ENCODE measurements around the gene LARGE2. TPM values are rescaled to one million over a fixed set of nuclear protein-coding genes. Genes with fewer than 3 reads are reported as not detected.

LARGE2 gene
- total and polyA plus RNA-seq, 7 donors = 0.13 TPM; not detected in 6

DNA sequence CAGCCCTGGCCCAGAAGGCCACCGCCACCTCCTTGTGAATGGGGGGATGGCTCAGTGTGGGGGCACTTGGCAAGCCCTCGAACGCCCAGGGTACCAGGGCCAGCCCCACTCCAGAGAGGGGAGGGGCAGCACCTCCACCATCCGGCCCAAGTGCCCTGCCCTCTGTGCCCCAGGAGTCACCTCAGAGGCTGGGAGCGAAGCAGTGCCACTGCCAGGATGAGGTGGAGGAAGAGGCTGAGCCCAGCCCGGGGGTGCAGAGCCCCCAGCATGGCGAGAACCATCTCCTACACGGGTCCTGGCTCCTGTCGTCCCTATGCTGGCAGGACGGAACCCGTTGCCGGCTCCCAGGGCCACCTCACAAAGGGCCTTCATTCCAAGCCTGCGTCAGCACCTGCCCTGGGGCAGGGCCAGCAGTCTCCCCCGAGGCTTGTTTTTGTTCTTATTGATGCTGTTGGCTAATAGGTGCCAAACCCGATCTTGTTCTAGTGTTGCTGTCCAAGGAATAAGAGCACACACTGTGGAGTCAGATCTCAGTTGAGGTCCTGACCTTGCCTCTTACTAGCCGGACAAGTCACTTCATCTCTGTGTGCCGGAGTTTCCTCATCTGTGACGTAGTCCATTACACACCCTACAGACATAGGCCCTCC lies 15.4 kb upstream of the LARGE2 start, which contains the start of gene FREY1:
TSS of gene FREY1 (minus strand) at position 307 of the 647 bp plus-strand sequence. CDS start at position 281, 26 bp downstream.
- Histone ChIP-seq H3K9me3 (no peaks in the 10 kb centered on the region), H3K4me3 (no peak within 1 kb of the TSS), H3K27me3 (ENCODE audit: insufficient read depth in 3 of 3, low read length in 2 of 3) (no peaks in the 10 kb centered on the region), H3K27ac (no peak within 1 kb of the TSS), H3K36me3 (ENCODE audit: insufficient read depth in 1 of 2, low read depth in 1 of 2) (peaks cover 0 to 31% of the 10 kb centered on the region in 2 donors), H3K4me1 (no peaks in the 10 kb centered on the region)
- intact Hi-C loops (cut with DNase I) = no loop called here
- 56 to 73% (median 63%) methylated on average over 15 to 18 of the region's 18 CpGs for WGBS, 3 donors
- ATAC-seq (peak in 3 of 4 donors; percentile 8 to 35 (median 20)), DNase-seq (no peak)
- TF ChIP-seq, protein P1, sequence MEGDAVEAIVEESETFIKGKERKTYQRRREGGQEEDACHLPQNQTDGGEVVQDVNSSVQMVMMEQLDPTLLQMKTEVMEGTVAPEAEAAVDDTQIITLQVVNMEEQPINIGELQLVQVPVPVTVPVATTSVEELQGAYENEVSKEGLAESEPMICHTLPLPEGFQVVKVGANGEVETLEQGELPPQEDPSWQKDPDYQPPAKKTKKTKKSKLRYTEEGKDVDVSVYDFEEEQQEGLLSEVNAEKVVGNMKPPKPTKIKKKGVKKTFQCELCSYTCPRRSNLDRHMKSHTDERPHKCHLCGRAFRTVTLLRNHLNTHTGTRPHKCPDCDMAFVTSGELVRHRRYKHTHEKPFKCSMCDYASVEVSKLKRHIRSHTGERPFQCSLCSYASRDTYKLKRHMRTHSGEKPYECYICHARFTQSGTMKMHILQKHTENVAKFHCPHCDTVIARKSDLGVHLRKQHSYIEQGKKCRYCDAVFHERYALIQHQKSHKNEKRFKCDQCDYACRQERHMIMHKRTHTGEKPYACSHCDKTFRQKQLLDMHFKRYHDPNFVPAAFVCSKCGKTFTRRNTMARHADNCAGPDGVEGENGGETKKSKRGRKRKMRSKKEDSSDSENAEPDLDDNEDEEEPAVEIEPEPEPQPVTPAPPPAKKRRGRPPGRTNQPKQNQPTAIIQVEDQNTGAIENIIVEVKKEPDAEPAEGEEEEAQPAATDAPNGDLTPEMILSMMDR (IDR thresholded peaks at IDR 0.05) = no peak

DNA sequence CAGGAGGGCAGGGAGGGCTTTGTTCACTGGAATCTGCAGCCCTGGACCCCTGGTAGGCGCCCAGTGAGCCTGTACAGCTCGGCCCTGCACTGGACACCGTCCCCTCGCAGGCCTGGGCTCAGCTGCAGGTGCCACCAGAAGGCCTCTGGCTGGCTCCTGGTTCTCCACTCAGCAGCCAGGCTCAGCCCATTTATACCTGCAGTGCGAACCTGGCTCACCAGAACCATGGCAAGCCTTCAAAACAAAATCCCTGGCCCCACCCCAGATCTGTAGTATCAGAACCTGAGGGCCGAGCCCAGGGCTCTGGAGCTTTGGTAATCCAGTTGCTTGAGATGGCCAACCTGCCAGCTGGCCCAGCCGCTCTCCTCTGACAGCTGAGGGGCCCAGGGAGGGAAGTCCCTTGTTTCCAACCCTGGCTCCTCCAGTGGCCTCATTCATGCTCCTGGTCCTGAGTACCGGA lies 14.5 kb upstream of the LARGE2 start:
- Histone ChIP-seq H3K4me3 (no peak overlapping the region), H3K27ac (no peak overlapping the region), H3K4me1 (no peaks in the 10 kb centered on the region), H3K27me3 (ENCODE audit: insufficient read depth in 3 of 3, low read length in 2 of 3) (no peaks in the 10 kb centered on the region), H3K9me3 (no peaks in the 10 kb centered on the region), H3K36me3 (ENCODE audit: insufficient read depth in 1 of 2, low read depth in 1 of 2) (peaks cover 0 to 39% of the 10 kb centered on the region in 2 donors)
- DNase-seq (no peak), ATAC-seq (peak; percentile 10 to 37 (median 35))
- intact Hi-C loops (cut with DNase I) = no loop called here
- TF ChIP-seq, protein P1 (IDR thresholded peaks at IDR 0.05) = no peak
- 39 to 57% (median 43%) methylated on average over 7 to 8 of the region's 8 CpGs for WGBS, 3 donors

DNA sequence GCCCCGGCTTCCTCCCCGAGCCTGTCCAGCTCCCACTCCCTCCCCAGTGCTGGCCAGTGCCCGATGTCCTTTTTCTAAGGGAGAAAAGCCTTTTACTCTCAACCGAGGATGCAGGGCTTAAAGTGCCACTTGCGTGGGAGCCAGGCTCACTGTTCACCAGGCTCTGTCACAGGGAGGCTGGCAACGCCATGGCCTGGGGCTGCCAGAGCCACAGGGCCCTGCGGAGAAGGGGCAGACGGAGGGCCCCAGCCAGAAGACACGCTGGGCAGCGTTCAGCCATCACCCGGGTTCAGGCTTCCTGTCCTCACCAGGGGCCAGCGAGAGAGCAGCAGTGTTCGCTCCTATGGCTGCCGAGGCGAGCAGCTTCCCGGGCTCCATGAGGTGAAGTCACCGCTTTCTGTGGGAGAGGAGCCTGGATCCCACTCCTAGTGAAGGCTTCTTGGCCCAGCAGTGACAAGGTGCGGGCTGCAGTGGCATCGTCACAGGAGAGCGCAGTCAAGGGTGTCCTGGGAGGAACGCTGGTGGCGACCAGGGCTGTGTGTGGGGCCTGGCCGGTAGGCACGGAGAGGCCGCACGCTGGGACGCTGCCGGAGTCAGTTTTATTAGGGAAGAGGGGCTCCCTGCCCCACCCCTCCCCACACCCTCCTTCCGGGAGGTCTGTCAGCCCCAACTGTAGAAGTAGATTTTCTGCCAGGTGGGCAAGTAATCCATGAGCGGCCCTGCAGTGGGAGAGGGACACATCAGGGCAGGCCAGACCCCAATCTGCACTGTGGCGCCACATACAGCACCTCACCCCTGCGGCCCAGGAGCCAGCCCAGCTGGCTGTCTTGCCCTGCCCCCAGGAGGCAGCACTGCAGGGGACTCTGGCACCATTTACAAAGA lies 12.6 kb upstream of the LARGE2 start:
- TF ChIP-seq, protein P1 (IDR thresholded peaks at IDR 0.05) = no peak
- 82 to 86% (median 84%) methylated on average over 32 of the region's 32 CpGs for WGBS, 3 donors

DNA sequence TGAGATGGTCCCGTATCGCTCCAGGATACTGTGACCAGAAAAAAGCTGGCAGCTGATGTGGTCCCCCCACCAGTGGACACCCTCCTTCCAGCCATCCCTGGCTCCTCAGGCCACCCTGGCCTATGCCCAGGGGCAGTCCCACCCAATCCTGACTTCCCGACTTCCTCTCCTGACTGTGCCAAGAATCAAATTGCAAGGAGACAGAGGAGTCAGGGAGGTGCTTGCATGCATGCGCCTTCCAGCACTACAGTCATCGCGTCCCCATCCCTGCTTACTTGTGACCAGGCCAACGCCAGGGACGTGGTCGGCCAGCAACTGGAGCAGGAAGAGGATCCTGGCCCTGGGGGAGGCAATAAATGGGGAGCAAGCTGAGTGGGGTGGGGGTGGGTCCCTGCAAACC lies 11.8 kb upstream of the LARGE2 start:
- no peak overlapping the region for H3K27ac ChIP-seq
- 72 to 79% (median 74%) methylated on average over 9 of the region's 9 CpGs for WGBS, 3 donors
- no peak overlapping the region for H3K4me3 ChIP-seq
- intact Hi-C loops (cut with DNase I) = loop anchor here in 1 of 2 donors (10.0 kb wide), 1 partner anchor 46 kb away; no protein-coding TSS in a partner anchor
- TF ChIP-seq, protein P1 (IDR thresholded peaks at IDR 0.05) = no peak
- no peak for ATAC-seq
- no peaks in the 10 kb centered on the region for H3K4me1 ChIP-seq
- H3K36me3 ChIP-seq (ENCODE audit: insufficient read depth in 1 of 2, low read depth in 1 of 2) = peaks cover 3 to 66% of the 10 kb centered on the region in 2 donors
- no peak for DNase-seq
- H3K27me3 ChIP-seq (ENCODE audit: insufficient read depth in 3 of 3, low read length in 2 of 3) = no peaks in the 10 kb centered on the region
- H3K9me3 ChIP-seq = no peaks in the 10 kb centered on the region

More for the DNA sequence above, 12.6 kb upstream of the LARGE2 start:
- no peaks in the 10 kb centered on the region for H3K4me1 ChIP-seq
- no peak overlapping the region for H3K4me3 ChIP-seq
- no peak for DNase-seq
- no peak overlapping the region for H3K27ac ChIP-seq
- intact Hi-C loops (cut with DNase I) = loop anchor here in 1 of 2 donors (10.0 kb wide), 1 partner anchor 45 kb away; no protein-coding TSS in a partner anchor
- ATAC-seq = no peak
- no peaks in the 10 kb centered on the region for H3K27me3 ChIP-seq (ENCODE audit: insufficient read depth in 3 of 3, low read length in 2 of 3)
- H3K36me3 ChIP-seq (ENCODE audit: insufficient read depth in 1 of 2, low read depth in 1 of 2) = peaks cover 3 to 58% of the 10 kb centered on the region in 2 donors
- no peaks in the 10 kb centered on the region for H3K9me3 ChIP-seq

Data from psoas muscle (tissue), 8 donors.